CD4-positive, alpha-beta T cell (primary cell): ENCODE results near the gene GABRD. TPM values are rescaled to one million over a fixed set of nuclear protein-coding genes. Genes with fewer than 3 reads are reported as not detected.

Source experiments
- ATAC-seq: fragments of 200-7000 bp; cut with Tn5 transposase; one replicate; pipeline ENCODE4 v1.10.0; 2022; ENCODE audit warnings: mild to moderate bottlenecking; ENCODE audit not compliant: poor library complexity
- CTCF ChIA-PET: fragments of 350-600 bp; sonication (Branson Sonifier 250); formaldehyde crosslinking; loops from one replicate; lab custom pipeline; 2021; ENCODE audit warnings: antibody characterized with exemption, inconsistent platforms; lab: Charles Lee
- POLR2A ChIA-PET: fragments of 350-600 bp; sonication (Branson Sonifier 250); formaldehyde crosslinking; loops from one replicate; lab custom pipeline; 2021; ENCODE audit warnings: antibody characterized with exemption, inconsistent platforms; lab: Charles Lee
- DNase-seq, 14 experiments: peaks; one replicate each; pipeline ENCODE4 v3.0.0-alpha.2; 2013 to 2020; ENCODE audit warnings: mixed read lengths in 2 of 14
- H3K27ac ChIP-seq, 2 donors: one replicate each; pipeline versions ENCODE4 v1.5.1 to v1.7.0; 2013; ENCODE audit warnings: low read length in 2 of 2, low read depth in 1 of 2, mild to moderate bottlenecking in 1 of 2
- H3K27me3 ChIP-seq, 2 experiments: 1 replicate in 1 of 2; 2 replicates in 1 of 2; pipeline versions ENCODE4 v1.6.1 to v1.7.0; 2013; ENCODE audit warnings: low read length in 2 of 2, control low read depth in 1 of 2, mild to moderate bottlenecking in 1 of 2, moderate library complexity in 1 of 2; ENCODE audit not compliant: insufficient read depth in 2 of 2, control insufficient read depth in 1 of 2
- H3K36me3 ChIP-seq: one replicate; pipeline ENCODE4 v1.6.1; 2013; ENCODE audit warnings: low read length, control low read depth; ENCODE audit not compliant: insufficient read depth
- H3K4me1 ChIP-seq: one replicate; pipeline ENCODE4 v1.6.1; 2013; ENCODE audit warnings: low read length, control low read depth; ENCODE audit not compliant: insufficient read depth
- H3K4me3 ChIP-seq: one replicate; pipeline ENCODE4 v1.5.1; 2013; ENCODE audit warnings: mild to moderate bottlenecking, low read length, moderate library complexity
- H3K9me3 ChIP-seq, 2 experiments: 1 replicate in 1 of 2; 2 replicates in 1 of 2; pipeline versions ENCODE4 v1.6.1 to v1.7.0; 2013; ENCODE audit warnings: low read length in 2 of 2, mild to moderate bottlenecking in 2 of 2, control low read depth in 1 of 2, moderate library complexity in 1 of 2; ENCODE audit not compliant: control insufficient read depth in 1 of 2, insufficient read depth in 1 of 2
- H3K27ac Mint-ChIP-seq: one replicate; pipeline ENCODE4 v1.8.0; 2020; ENCODE audit warnings: mixed read lengths
- H3K27me3 Mint-ChIP-seq: one replicate; pipeline ENCODE4 v1.8.0; 2021; ENCODE audit warnings: mixed read lengths
- H3K36me3 Mint-ChIP-seq: one replicate; pipeline ENCODE4 v1.8.0; 2021; ENCODE audit warnings: low read depth, mixed read lengths
- H3K4me1 Mint-ChIP-seq: one replicate; pipeline ENCODE4 v1.8.0; 2021; ENCODE audit warnings: low read depth, mixed read lengths
- H3K4me3 Mint-ChIP-seq: one replicate; pipeline ENCODE4 v1.8.0; 2020; ENCODE audit warnings: mild to moderate bottlenecking, mixed read lengths
- H3K9me3 Mint-ChIP-seq: one replicate; pipeline ENCODE4 v1.8.0; 2020; ENCODE audit warnings: mixed read lengths
- intact Hi-C, 2 experiments: fragments of 100-400 bp; cut with DNase I in 1 of 2; cut with micrococcal nuclease in 1 of 2; formaldehyde crosslinking; loops; one replicate each; pipeline versions ENCODE4 v1.15.1 to v1.9.0; 2023 to 2025; cut with DNase I, micrococcal nuclease
- total RNA-seq, 174 experiments: library from RNA in 2 of 174; stranded (reverse) in 2 of 174; gene quantifications; one replicate each; pipeline ENCODE4 v1.2.3 and lab custom pipeline; 2021 to 2026
- TF ChIP-seq, protein P1 (sequence below): fragments of 200-600 bp; IDR thresholded peaks from one replicate; pipeline ENCODE4 v1.8.0; 2022; ENCODE audit warnings: antibody characterized with exemption, mild to moderate bottlenecking

GABRD gene
- total RNA-seq, 2 experiments from 2014 or later: 0.38 to 0.42 TPM

DNA sequence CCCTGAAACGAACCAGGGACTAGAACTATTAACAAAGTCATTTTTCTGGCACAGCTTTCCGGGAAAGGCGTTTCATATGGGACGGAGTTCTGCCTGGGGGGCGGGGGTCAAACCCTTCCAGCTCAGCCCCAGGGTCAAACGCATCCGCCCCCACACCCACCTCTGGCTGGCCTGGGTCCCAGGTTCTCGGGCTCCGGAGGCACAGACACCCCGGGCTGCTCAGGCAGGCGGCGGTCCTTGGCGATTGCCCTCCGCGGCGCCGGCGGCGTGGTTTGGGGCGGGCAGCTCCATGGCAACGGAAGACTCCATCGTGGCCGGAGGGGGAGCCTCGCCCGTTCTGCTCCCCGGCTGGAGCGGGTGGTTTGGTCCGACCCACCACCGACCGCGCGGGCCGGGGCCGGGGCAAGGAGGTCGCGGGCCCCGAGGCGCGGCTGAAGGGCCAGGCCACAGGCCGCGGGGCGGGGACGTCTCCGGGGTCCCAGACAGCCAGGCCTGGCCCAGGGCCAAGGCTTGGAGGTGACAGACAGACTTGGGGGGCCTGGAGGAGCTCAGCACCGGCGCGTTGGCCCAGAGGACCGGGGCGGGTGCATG, 15.5 kb upstream of the GABRD start, which contains the start of gene CFAP74:
TSS of gene CFAP74 (minus strand) at position 246 of the 591 bp plus-strand sequence. CDS start 12,830 bp downstream, outside the sequence.
- CTCF ChIA-PET: no interaction called here
- H3K36me3 Mint-ChIP-seq: no peaks in the 10 kb centered on the region
- intact Hi-C loops: no loop called here
- TF ChIP-seq, protein P1, sequence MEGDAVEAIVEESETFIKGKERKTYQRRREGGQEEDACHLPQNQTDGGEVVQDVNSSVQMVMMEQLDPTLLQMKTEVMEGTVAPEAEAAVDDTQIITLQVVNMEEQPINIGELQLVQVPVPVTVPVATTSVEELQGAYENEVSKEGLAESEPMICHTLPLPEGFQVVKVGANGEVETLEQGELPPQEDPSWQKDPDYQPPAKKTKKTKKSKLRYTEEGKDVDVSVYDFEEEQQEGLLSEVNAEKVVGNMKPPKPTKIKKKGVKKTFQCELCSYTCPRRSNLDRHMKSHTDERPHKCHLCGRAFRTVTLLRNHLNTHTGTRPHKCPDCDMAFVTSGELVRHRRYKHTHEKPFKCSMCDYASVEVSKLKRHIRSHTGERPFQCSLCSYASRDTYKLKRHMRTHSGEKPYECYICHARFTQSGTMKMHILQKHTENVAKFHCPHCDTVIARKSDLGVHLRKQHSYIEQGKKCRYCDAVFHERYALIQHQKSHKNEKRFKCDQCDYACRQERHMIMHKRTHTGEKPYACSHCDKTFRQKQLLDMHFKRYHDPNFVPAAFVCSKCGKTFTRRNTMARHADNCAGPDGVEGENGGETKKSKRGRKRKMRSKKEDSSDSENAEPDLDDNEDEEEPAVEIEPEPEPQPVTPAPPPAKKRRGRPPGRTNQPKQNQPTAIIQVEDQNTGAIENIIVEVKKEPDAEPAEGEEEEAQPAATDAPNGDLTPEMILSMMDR: no peak
- no peaks in the 10 kb centered on the region for H3K36me3 ChIP-seq
- no peaks in the 10 kb centered on the region for H3K9me3 Mint-ChIP-seq
- H3K4me1 ChIP-seq: peaks cover 4% of the 10 kb centered on the region
- DNase-seq: no peak
- H3K4me3 Mint-ChIP-seq: no peak within 1 kb of the TSS
- H3K27me3 Mint-ChIP-seq: peaks cover 55% of the 10 kb centered on the region
- H3K4me3 ChIP-seq: no peak within 1 kb of the TSS
- no peak within 1 kb of the TSS for H3K27ac Mint-ChIP-seq
- no peak for ATAC-seq
- H3K27ac ChIP-seq: no peak within 1 kb of the TSS
- H3K27me3 ChIP-seq: peaks cover 15 to 28% of the 10 kb centered on the region in 2 experiments
- POLR2A ChIA-PET: no interaction called here
- H3K9me3 ChIP-seq: no peaks in the 10 kb centered on the region
- H3K4me1 Mint-ChIP-seq: no peaks in the 10 kb centered on the region

DNA sequence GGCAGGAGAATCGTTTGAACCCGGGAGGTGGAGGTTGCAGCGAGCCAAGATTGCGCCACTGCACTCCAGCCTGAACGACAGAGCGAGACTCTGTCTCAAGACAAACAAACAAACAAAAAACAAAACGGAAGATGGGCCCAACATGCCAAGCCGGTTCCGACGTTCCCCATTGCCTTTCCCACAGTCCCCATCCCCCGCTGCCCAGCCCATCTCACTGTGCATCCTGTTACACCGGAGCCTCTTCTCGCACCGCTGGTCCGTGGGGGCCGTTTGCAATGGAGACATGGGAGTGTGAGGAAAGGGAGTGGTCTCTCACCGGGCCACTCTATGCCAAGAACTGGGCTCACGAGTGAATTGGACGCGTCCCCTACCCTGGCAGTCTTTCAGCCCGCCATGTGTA, 14.3 kb upstream of the GABRD start:
- Mint-ChIP-seq H3K4me1 (no peaks in the 10 kb centered on the region), H3K4me3 (no peak overlapping the region), H3K36me3 (no peaks in the 10 kb centered on the region), H3K9me3 (no peaks in the 10 kb centered on the region), H3K27ac (no peak overlapping the region), H3K27me3 (peaks cover 50% of the 10 kb centered on the region)
- Histone ChIP-seq H3K9me3 (no peaks in the 10 kb centered on the region), H3K36me3 (no peaks in the 10 kb centered on the region), H3K4me3 (no peak overlapping the region), H3K27me3 (peaks cover 15 to 28% of the 10 kb centered on the region in 2 experiments), H3K27ac (no peak overlapping the region), H3K4me1 (peaks cover 4% of the 10 kb centered on the region)
- DNase-seq (no peak), ATAC-seq (no peak)
- TF ChIP-seq, protein P1: no peak
- CTCF ChIA-PET: interaction anchor here (0.6 kb wide), 1 partner anchor 17 kb away, joined by 3 read pairs; no protein-coding TSS in a partner anchor
- intact Hi-C loops: no loop called here
- POLR2A ChIA-PET: no interaction called here

DNA sequence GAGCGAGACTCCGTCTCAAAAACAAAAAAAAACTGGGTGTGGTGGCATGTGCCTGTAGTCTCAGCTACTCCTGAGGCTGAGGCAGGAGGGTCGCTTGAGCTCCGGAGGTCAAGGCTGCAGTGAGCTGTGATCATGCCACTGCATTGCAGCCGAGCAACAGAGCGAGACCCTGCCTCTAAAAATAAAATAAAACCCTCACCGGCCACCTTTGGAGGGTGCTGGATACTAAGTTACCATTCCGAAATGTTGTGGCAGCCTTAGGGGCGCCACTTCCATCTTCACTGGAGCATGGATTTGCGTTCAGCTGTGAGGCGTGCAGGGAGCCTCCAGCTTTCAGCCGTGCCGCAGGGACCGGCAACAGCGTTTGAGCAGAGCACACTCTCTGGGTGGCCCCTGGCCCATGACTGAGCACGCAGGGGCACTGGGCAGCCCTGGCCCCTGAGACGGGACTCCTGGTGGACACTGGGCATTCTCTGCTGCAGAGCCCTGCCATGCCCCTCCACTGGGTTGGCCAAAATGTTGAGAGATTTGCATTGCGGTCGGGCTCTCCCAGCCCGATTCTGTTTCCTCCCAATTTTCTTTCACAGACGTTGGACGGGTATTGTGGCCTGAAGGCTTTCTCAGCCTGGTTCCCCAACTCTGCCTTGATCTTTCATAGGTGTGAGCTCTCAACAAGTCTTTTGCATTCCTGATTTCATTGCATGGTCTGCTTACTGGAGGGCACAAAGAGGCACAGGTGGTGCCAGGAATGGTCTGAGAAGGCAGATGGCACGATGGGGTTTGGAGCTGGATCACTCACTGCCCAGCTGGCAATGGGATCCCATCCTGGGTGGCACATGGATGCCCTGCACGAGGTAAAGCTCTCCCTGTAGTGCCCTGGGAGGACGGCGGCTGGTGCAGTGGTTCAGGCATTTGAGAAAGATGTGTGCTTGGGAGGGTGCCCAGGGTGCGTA, 9.8 kb upstream of the GABRD start:
- Mint-ChIP-seq H3K9me3 (no peaks in the 10 kb centered on the region), H3K27me3 (peaks cover 24% of the 10 kb centered on the region), H3K36me3 (no peaks in the 10 kb centered on the region), H3K4me3 (no peak overlapping the region), H3K4me1 (no peaks in the 10 kb centered on the region), H3K27ac (no peak overlapping the region)
- H3K4me3 ChIP-seq: no peak overlapping the region
- no peaks in the 10 kb centered on the region for H3K4me1 ChIP-seq
- no peak for DNase-seq
- TF ChIP-seq, protein P1: no peak
- intact Hi-C loops: no loop called here
- H3K36me3 ChIP-seq: no peaks in the 10 kb centered on the region
- H3K27ac ChIP-seq: no peak overlapping the region
- POLR2A ChIA-PET: no interaction called here
- H3K9me3 ChIP-seq: no peaks in the 10 kb centered on the region
- H3K27me3 ChIP-seq: peaks cover 4 to 12% of the 10 kb centered on the region in 2 experiments
- CTCF ChIA-PET: no interaction called here
- ATAC-seq: no peak
